GM12892 (cell line): Measurements from ENCODE around the gene SLC17A3.

Source experiments
- POLR2A ChIP-seq: IDR thresholded peaks from 2 replicates; pipeline ENCODE4 v1.6.1; 2011; ENCODE audit warnings: low read depth, low read length, control low read depth
- POLR2AphosphoS5 ChIP-seq: IDR thresholded peaks from 2 replicates; pipeline ENCODE4 v1.6.1; 2011; ENCODE audit warnings: low read depth, low read length, control low read depth

GRCh38 chr6:25875563-25875905, 1.5 kb upstream of the SLC17A3 start:
- TF ChIP-seq POLR2A: no peak
- no peak for TF ChIP-seq POLR2AphosphoS5
